ENCODE data around the gene ZFPM1.
"Not testable (repeated sequence)": the region's sequence is repeated elsewhere in the genome, so short reads cannot be mapped to it uniquely, and the experiment has no call there.

Gene ZFPM1

GRCh38 chr16:88453217-88453531 is at the start of gene ZFPM1:
Gene ZFPM1 (plus strand): TSS chr16:88453280. CDS start chr16:88453639, 359 bp downstream.
- no peak for DNase-seq

- no peak for DNase-seq
Observed at GRCh38 chr16:88403794-88404581, 49.1 kb upstream of the ZFPM1 start.

GRCh38 chr16:88404769-88405168 is 48.3 kb upstream of the ZFPM1 start:
- no peak for DNase-seq

GRCh38 chr16:88405216-88406060 is 47.6 kb upstream of the ZFPM1 start:
- no peak for DNase-seq

- no peak for DNase-seq
Observed at GRCh38 chr16:88406096-88407041, 46.7 kb upstream of the ZFPM1 start.

- no peak for DNase-seq
Observed at GRCh38 chr16:88407042-88407420, 46.0 kb upstream of the ZFPM1 start.

GRCh38 chr16:88407807-88408206 is 45.3 kb upstream of the ZFPM1 start:
- no peak for DNase-seq

- DNase-seq: no peak
Observed at GRCh38 chr16:88408561-88409142, 44.4 kb upstream of the ZFPM1 start.

- DNase-seq: no peak
Observed at GRCh38 chr16:88409296-88410065, 43.6 kb upstream of the ZFPM1 start.

GRCh38 chr16:88410297-88410968 is 42.6 kb upstream of the ZFPM1 start:
- not testable (repeated sequence) for DNase-seq

- no peak for DNase-seq
Observed at GRCh38 chr16:88411951-88412576, 41.0 kb upstream of the ZFPM1 start.

- no peak for DNase-seq
Observed at GRCh38 chr16:88412766-88413165, 40.3 kb upstream of the ZFPM1 start.

GRCh38 chr16:88413231-88413630 is 39.8 kb upstream of the ZFPM1 start:
- no peak for DNase-seq

- no peak for DNase-seq
Observed at GRCh38 chr16:88413631-88414030, 39.4 kb upstream of the ZFPM1 start.

GRCh38 chr16:88414521-88415380 is 38.3 kb upstream of the ZFPM1 start:
- DNase-seq: no peak

- no peak for DNase-seq
Observed at GRCh38 chr16:88415381-88415705, 37.7 kb upstream of the ZFPM1 start.

- no peak for DNase-seq
Observed at GRCh38 chr16:88415713-88416323, 37.3 kb upstream of the ZFPM1 start.

- DNase-seq: no peak
Observed at GRCh38 chr16:88416686-88417085, 36.4 kb upstream of the ZFPM1 start.

GRCh38 chr16:88417684-88418476 is 35.2 kb upstream of the ZFPM1 start:
- no peak for DNase-seq
